Subcutaneous adipose tissue (tissue), 4 donors: ENCODE data around the gene MAP4K5. TPM values are rescaled to one million over a fixed set of nuclear protein-coding genes. Genes with fewer than 3 reads are reported as not detected.

Experiments used
- CTCF ChIP-seq: fragments of 450-650 bp; IDR thresholded peaks from one replicate; pipeline ENCODE4 v1.5.1; 2016; ENCODE audit warnings: low read depth, mild to moderate bottlenecking, control low read depth, antibody characterized with exemption, moderate library complexity
- total RNA-seq, 4 donors: library from RNA; depleted of rRNA; stranded (reverse); fragments of >200 nt; gene quantifications; one replicate each; pipeline ENCODE4 v1.1.0, GENCODE V29; 2016

The MAP4K5 gene
- total RNA-seq, 4 donors from 2014 or later: 78.3 to 139 (median 120) TPM

- no peak for TF ChIP-seq CTCF
Observed at GRCh38 chr14:50541159-50541567, 8.8 kb upstream of the MAP4K5 start.

- no peak for TF ChIP-seq CTCF
Observed at GRCh38 chr14:50539051-50539450, 6.7 kb upstream of the MAP4K5 start.

- no peak for TF ChIP-seq CTCF
Observed at GRCh38 chr14:50534997-50535396, 2.6 kb upstream of the MAP4K5 start.

- no peak for TF ChIP-seq CTCF
Observed at GRCh38 chr14:50534416-50534815, 2.0 kb upstream of the MAP4K5 start.

GRCh38 chr14:50533806-50534205 lies 1.4 kb upstream of the MAP4K5 start:
- no peak for TF ChIP-seq CTCF

GRCh38 chr14:50533241-50533705 lies 904 bp upstream of the MAP4K5 start:
- TF ChIP-seq CTCF: no peak

GRCh38 chr14:50531595-50532501 lies 521 bp downstream of the MAP4K5 start:
- TF ChIP-seq CTCF: no peak
